ENCODE results near the gene POLR2H. TPM values are rescaled to one million over a fixed set of nuclear protein-coding genes. Genes with fewer than 3 reads are reported as not detected.

POLR2H gene
- total RNA-seq, 1 donor from 2014 or later: 27.3 TPM

Small RNA genes lying within 50 kb of the gene (small RNA-seq; reads per million reads assigned to genes)
- 585 reads per million, percentile 98 among the genes with 10 or more reads in this experiment for gene SNORD66 (ENCODE audit: low replicate concordance)

Other genes with a start within 250 kb of the POLR2H start
- 29.7 TPM for gene EIF2B5, start 226.4 kb upstream of the POLR2H start, total RNA-seq
- 28.0 TPM for gene DVL3, start 206.3 kb upstream of the POLR2H start, total RNA-seq
- gene AP2M1, start 186.9 kb upstream of the POLR2H start, total RNA-seq: 228 TPM
- 38.4 TPM for gene ABCF3, start 175.5 kb upstream of the POLR2H start, total RNA-seq
- 1.7 TPM for gene VWA5B2, start 132.1 kb upstream of the POLR2H start, total RNA-seq
- 5.4 TPM for gene ALG3, start 112.7 kb upstream of the POLR2H start, total RNA-seq
- 0.49 TPM for gene EEF1AKMT4, start 112.0 kb upstream of the POLR2H start, total RNA-seq
- gene CAMK2N2, start 100.2 kb upstream of the POLR2H start, total RNA-seq: 3.0 TPM
- gene ECE2, start 85.7 kb upstream of the POLR2H start, total RNA-seq: 2.7 TPM
- 207 TPM for gene PSMD2, start 62.5 kb upstream of the POLR2H start, total RNA-seq
- 107 TPM for gene EIF4G1, start 47.1 kb upstream of the POLR2H start, total RNA-seq
- 40.1 TPM for gene FAM131A, start 24.1 kb upstream of the POLR2H start, total RNA-seq
- 6.1 TPM for gene CLCN2, start 105 bp upstream of the POLR2H start, total RNA-seq
- gene THPO, start 16.5 kb downstream of the POLR2H start, total RNA-seq: under 0.01 TPM
- gene CHRD, start 18.3 kb downstream of the POLR2H start, total RNA-seq: 8.6 TPM
- 3.7 TPM for gene EPHB3, start 200.1 kb downstream of the POLR2H start, total RNA-seq

All from temporal lobe (tissue), 2 donors.